Activated T-cell treated with anti-CD3 and anti-CD28 coated beads for 4 hours (primary cell): ENCODE results near the gene APOC3.
"Not testable (repeated sequence)": the region's sequence is repeated elsewhere in the genome, so short reads cannot be mapped to it uniquely, and the experiment has no call there.

Experiments
- DNase-seq: peaks from one replicate; pipeline ENCODE4 v3.0.0-alpha.2; 2020

Gene APOC3

GRCh38 chr11:116832350-116833290 lies 2.9 kb downstream of the APOC3 start:
- DNase-seq, result no peak

GRCh38 chr11:116833491-116833815 lies 3.7 kb downstream of the APOC3 start:
- DNase-seq, result no peak

DNA sequence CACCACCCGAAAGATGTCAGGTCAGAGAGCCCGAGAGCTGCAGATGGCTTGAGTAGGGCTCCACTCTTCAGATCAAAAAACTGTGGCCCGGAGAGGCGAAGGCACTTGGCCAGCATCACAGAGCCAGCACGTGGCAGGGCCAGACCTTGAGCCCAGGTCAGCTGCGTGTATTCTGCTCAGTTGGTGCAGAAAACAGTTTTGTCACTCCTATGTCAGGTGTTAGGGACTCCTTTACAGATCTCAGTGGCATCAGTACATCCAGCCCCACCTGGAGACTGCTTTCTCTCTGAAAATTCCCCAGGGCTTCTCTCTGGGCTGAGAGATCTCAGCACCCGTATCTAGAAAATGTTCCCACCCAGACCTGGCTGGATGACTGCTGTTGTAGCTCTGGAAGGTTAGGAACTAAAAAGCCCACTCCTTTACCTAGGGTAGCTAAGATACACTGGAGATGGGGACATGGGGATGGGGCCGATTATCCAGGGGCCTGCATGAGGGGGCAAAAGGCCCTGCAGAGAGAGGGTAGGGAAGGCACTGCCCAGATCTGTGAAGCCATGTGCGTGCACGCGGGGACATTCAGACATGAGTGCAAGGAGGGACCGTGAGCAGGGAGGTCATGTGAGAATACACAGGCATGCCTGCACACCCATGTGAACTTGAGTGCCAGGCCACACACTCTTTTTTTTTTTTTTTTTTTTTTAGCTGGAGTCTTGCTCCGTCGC lies 4.3 kb downstream of the APOC3 start:
- no peak for DNase-seq

DNA sequence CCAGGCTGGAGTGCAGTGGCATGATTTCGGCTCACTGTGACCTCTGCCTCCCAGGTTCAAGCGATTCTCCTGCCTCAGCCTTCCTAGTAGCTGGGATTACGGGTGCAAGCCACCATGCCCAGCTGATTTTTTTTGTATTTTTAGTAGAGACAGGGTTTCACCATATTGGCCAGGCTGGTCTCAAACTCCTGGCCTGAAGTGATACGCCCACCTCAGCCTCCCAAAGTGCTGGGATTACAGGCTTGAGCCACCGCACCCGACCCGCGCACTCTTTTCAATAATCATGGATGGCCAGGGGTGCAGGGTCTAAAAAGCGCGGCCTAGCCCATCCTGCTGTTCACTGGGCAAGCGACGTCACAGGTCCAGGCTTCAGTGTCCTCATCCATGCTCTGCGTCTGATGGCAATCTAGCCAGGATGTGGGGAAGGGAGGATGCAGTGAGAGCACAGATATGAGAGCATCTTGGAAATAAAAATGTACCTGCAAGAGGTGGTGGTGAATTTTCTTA lies 4.9 kb downstream of the APOC3 start:
- DNase-seq, result not testable (repeated sequence)

GRCh38 chr11:116835042-116835772 lies 5.5 kb downstream of the APOC3 start:
- no peak for DNase-seq

DNA sequence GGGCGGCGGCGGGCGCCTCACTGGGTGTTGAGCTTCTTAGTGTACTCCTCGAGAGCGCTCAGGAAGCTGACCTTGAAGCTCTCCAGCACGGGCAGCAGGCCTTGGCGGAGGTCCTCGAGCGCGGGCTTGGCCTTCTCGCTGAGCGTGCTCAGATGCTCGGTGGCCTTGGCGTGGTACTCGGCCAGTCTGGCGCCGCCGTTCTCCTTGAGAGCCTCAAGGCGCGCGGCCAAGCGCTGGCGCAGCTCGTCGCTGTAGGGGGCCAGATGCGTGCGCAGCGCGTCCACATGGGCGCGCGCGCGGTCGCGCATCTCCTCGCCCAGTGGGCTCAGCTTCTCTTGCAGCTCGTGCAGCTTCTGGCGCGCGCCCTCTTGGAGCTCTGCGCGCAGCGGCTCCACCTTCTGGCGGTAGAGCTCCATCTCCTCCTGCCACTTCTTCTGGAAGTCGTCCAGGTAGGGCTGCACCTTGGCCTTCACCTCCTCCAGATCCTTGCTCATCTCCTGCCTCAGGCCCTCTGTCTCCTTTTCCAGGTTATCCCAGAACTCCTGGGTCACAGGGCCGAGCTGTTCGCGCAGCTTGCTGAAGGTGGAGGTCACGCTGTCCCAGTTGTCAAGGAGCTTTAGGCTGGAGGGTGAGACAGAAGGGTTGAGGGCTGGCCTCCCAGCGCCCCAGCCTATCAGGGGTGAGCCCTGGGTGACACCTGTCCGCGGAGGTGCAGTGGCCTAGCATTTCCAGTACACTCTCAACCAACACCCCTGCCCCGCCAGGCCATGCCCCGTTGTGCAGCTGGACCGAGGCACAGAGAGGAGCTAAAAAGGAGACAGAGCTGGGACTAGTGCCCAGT lies 6.3 kb downstream of the APOC3 start:
- peak; percentile 51 for DNase-seq

- DNase-seq, result no peak
These were observed 6.9 kb downstream of the APOC3 start for GRCh38 chr11:116836632-116836991.

DNA sequence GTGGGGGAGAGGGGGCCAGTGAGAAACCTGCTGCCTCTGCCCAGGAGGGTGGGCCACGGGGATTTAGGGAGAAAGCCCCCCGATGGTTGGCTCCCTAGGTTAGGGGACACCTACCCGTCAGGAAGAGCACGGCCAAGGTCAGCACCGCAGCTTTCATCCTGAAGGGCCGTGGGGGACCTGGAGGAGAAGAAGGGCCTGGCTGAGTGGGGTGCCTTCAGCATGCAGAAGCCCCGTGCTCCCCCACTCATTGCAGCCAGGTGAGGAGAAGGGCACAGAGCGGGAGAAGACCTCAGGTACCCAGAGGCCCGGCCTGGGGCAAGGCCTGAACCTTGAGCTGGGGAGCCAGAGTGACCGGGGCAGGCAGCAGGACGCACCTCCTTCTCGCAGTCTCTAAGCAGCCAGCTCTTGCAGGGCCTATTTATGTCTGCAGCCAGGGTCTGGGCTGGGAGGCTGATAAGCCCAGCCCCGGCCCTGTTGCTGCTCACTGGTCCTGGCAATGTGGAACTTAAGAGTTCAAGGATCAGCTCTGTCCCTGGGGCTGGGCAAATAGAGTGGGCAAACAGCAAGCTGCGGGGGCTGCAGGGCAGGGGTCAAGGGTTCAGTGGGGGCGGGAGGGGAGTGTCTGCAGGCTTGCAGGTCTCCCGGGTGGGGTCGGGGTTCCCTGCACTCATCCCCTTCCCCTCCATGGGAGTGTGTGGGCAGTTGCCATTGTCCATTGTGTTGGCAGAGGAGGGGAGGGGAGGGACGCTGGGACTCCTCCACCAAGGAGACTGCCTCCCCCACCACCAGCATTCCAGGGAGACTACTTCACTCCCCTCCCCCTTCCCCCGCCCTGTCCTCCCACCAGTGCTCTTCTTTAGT lies 7.8 kb downstream of the APOC3 start, which contains the start of gene APOA1:
APOA1 (minus strand) TSS at position 392 of the 861 bp plus-strand sequence; CDS start at position 157, 235 bp downstream.
- DNase-seq, result no peak

DNA sequence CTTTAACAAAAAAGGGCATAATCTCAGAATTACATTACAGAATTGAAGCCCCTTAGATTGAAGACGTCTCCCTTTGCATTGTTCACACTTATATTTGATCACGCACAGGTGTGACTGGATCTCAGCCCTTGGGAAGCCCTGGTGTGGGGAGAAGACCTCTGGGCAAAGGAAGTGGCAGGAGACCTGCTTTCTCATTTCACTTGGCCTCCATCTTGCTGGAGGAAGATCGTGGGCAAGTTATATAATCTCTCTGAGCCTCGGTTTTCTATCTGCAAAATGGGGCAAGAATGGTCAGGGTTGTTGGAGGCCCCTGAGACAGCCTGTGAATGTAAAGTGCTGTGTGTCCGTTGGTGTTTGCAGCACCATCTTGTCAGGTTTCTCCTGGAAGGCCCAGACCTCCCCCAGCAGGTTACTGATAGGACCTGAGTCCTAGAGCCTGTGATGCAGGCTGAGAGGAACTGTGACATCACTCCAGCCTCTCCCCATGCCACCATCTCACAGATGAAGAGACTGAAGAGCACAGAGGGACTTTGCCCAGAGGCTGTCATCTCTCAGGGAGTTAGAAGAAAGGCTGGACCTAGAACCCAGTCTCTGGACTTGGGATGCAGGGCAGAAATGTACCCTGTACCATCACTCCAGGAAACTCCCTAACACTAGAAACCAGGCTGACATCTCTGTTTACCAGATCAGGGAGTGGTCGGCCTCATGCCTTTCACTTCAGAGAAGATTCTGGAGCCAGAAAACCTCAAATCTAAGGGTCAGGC lies 8.8 kb downstream of the APOC3 start:
- no peak for DNase-seq

DNA sequence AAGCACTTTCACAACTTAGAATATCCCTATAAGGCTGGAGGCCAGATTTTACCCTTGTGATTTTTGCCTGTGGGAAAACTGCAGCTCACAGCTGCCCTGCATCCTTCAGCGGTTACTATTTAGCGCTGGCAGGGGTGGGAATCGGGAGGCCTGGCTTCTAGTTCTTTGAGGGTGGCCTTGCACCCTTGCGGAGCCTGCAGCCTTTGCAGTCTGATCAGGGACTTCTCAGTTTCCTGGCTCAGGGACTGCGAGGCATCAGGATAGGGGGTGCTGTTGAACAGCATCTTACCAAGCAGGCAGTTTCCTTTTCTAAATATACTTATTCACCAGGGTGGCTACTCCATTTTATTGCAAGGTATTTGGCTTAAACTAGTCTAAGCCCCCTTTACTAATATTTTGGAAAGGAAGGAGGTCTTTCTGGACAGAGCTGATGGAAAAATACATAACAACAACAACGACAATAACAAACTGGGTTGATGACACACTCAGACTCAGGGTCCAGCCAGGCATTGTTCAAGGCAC lies 10.6 kb downstream of the APOC3 start:
- DNase-seq, result no peak

GRCh38 chr11:116840746-116841296 lies 11.1 kb downstream of the APOC3 start:
- DNase-seq, result no peak

DNA sequence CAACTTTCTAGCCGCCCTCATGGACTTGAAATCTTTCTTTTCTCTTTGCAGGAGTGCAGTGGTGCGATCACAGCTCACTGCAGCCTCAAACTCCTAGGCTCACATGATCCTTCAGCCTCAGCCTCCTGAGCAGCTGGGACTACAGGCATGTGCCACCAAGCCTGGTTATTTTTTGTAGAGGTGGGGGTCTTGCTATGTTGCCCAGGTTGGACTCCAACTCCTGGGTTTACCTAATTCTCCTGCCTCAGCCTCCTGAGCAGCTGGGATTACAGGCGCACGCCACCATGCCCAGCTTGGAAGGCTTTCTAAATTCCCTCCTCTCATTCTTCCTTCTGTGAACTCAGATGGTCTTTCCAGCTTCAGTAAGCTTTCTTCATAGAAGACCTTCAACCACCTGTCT lies 12.4 kb downstream of the APOC3 start:
- no peak for DNase-seq

GRCh38 chr11:116842909-116843308 lies 13.2 kb downstream of the APOC3 start:
- no peak for DNase-seq

DNA sequence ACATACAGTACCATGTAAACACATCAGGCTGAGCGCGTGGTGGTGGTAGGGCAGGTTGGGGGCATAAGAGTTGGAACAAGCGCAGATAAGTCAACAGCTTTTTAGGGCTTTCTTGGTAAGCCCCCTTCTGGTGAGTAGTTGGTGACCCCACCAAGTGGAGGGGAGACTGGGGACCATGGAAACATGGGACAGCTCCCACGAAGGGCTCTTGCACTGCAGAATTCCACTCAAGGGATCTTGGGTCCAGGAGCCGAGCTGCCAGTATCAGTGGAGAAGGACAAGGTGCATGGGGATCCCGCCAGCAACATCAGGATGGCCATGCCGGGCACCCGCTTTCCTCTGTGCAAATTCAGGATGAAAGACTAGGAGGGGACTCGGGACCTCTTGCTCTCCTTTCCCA lies 14.0 kb downstream of the APOC3 start:
- no peak for DNase-seq

DNA sequence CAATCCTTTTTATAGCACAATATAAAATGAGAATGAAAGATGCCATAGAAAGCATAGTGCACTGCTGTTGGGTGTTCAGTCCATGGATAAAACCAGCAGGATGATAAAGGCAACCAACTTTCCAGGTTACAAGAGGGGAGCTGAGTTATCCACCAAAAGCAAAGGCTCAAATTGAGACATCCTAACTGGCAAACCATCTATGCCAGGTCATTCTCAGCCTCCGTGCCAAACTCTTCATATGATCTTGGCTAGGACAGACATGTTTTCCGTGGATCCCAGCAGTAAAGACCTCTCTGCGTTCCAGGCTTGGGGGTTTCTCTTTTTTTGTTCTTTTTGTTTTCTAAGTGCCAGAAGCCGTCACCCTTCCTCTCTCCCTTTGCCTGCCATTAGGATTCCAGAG lies 15.0 kb downstream of the APOC3 start:
- DNase-seq, result no peak

DNA sequence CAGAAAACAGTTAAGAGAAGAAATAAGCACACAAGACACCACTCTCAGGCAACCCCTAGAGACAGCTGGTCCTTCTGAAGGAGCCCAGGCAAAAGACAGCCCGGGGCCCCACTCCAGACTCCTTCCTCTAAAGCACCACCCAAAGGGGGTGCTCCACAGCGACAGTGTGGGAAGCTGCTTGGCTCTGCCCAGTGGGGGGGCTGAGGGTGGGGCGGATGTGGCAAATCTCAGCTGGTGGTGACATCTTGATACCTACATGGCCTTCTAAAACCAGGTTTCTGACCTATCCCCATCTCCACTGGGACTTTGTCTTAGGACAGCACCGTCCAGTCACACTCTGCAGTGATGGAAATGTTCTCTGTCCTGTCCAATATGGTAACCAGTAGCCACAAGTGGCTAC lies 17.9 kb downstream of the APOC3 start:
- no peak for DNase-seq

GRCh38 chr11:116849060-116849459 lies 19.4 kb downstream of the APOC3 start:
- no peak for DNase-seq

- DNase-seq, result no peak
These were observed 19.8 kb downstream of the APOC3 start for GRCh38 chr11:116849486-116849885.

DNA sequence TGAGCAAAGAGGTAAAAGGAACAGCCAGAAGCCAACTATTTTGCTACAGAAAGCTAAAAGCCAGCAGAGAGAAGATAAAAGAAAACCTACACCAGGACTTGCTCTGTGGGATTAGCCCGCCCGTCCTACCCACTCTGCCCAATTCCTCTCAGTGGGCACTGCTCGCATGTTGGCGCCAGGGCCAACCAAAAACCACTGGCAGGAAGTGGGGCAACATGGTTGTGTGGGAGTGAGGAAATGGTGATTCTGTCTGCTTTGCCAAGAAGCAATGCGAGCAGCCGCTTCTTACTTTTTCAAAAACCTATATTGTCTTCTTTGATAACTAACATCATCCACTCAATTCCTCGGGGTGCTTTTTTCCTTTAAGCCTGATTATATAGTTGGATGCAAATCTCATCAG lies 21.9 kb downstream of the APOC3 start:
- DNase-seq, result peak; percentile 21
